SU-DHL-6 (cell line): Measurements from ENCODE around the gene GPX2.

ENCODE experiments used
- H2AFZ ChIP-seq: fragments of 200-600 bp; sonication (generic); 2 replicates; pipeline ENCODE4 v1.6.1; 2014; ENCODE audit warnings: low read depth, mild to moderate bottlenecking, moderate library complexity, mixed read lengths, antibody characterized with exemption, low read length; ENCODE audit not compliant: severe bottlenecking
- H3F3A ChIP-seq: fragments of 200-600 bp; shearing (Covaris generic); 2 replicates; pipeline ENCODE4 v1.6.0; 2016; ENCODE audit warnings: antibody characterized with exemption, mild to moderate bottlenecking; ENCODE audit not compliant: insufficient read depth
- H3K27ac ChIP-seq: fragments of 200-600 bp; sonication (generic); 2 replicates; pipeline ENCODE4 v1.5.1; 2016; ENCODE audit warnings: low read depth, mild to moderate bottlenecking, low read length, moderate library complexity, mixed read lengths
- H3K27me3 ChIP-seq: fragments of 200-600 bp; sonication (generic), shearing (Covaris generic); 2 replicates; pipeline ENCODE4 v1.6.0; 2014; ENCODE audit warnings: mild to moderate bottlenecking, low read length
- H3K36me3 ChIP-seq: fragments of 200-600 bp; sonication (generic); 2 replicates; pipeline ENCODE4 v1.6.1; 2014; ENCODE audit warnings: mild to moderate bottlenecking, low read length, mixed read lengths
- H3K4me2 ChIP-seq: fragments of 300-600, 200-600 bp; shearing (Covaris generic), sonication (generic); 2 replicates; pipeline ENCODE4 v1.6.0; 2014; ENCODE audit warnings: low read length, low read depth, mild to moderate bottlenecking; ENCODE audit not compliant: poor library complexity, severe bottlenecking
- H3K4me3 ChIP-seq: fragments of 200-600 bp; sonication (generic); 2 replicates; pipeline ENCODE4 v1.5.1; 2014; ENCODE audit warnings: antibody characterized with exemption, low read length, mild to moderate bottlenecking, mixed read lengths; ENCODE audit not compliant: insufficient read depth, poor library complexity, severe bottlenecking
- H3K79me2 ChIP-seq: fragments of 200-600 bp; sonication (generic); 2 replicates; pipeline ENCODE4 v1.6.1; 2014; ENCODE audit warnings: mild to moderate bottlenecking, low read length, moderate library complexity; ENCODE audit not compliant: insufficient read depth
- H3K9ac ChIP-seq: fragments of 200-600 bp; sonication (generic); 2 replicates; pipeline ENCODE4 v1.7.0; 2014; ENCODE audit warnings: mild to moderate bottlenecking, low read length
- H3K9me2 ChIP-seq: fragments of 200-600 bp; sonication (generic); replicated peaks from 2 replicates; pipeline ENCODE4 v1.6.1; 2014; ENCODE audit warnings: low read length; ENCODE audit not compliant: insufficient read depth
- H3K9me3 ChIP-seq: fragments of 200-600 bp; sonication (generic); 2 replicates; pipeline ENCODE4 v1.6.1; 2014; ENCODE audit warnings: low read length, mixed read lengths; ENCODE audit not compliant: insufficient read depth
- H4K20me1 ChIP-seq: fragments of 200-600 bp; sonication (generic); 2 replicates; pipeline ENCODE4 v1.6.1; 2014; ENCODE audit warnings: low read depth, mild to moderate bottlenecking, antibody characterized with exemption, low read length, moderate library complexity, mixed read lengths
- CTCF ChIP-seq: fragments of 200-600 bp; sonication (generic); IDR thresholded peaks from one replicate; pipeline ENCODE4 v1.5.1; 2017; ENCODE audit warnings: antibody characterized with exemption, mild to moderate bottlenecking, low read length, moderate library complexity; ENCODE audit not compliant: insufficient read depth, poor library complexity, severe bottlenecking
- EZH2phosphoT487 ChIP-seq: fragments of 200-600 bp; sonication (generic), shearing (Covaris generic); conservative IDR thresholded peaks from 2 replicates; pipeline ENCODE4 v1.6.1; 2018; ENCODE audit warnings: mild to moderate bottlenecking, antibody characterized with exemption, low read length, moderate library complexity, mixed read lengths

Gene GPX2

DNA sequence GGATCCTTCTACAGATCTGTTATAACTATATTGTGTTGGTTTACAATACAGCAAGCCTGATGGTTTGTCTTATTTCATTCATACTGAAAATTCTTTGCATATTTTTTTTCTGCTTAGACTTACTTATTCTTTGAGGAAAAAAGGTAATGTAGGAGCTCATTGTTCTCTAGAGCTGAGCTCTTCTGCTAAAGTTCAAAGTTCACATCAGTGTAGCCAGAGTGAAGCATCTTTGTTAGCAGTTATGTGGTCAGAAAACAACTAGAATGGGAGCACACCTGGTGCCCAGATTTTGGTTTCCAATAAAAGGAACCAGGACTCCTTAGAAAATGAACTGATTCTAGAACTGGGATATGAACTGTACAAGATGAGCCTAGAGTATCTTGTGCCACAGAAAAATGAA is 10.3 kb downstream of the GPX2 start:
- H3K79me2 ChIP-seq: peaks cover 17% of the 10 kb centered on the region; the same call in 1 of the 2 replicates
- peaks cover 26% of the 10 kb centered on the region; the same call in 1 of the 2 replicates for H3K36me3 ChIP-seq
- H3K9me2 ChIP-seq: no peaks in the 10 kb centered on the region
- no peaks in the 10 kb centered on the region for H3K9me3 ChIP-seq
- no peak overlapping the region for H3K27ac ChIP-seq
- H3F3A ChIP-seq: no peaks in the 10 kb centered on the region
- no peak overlapping the region for H3K4me2 ChIP-seq
- no peak for TF ChIP-seq CTCF
- TF ChIP-seq EZH2phosphoT487: no peak
- no peak overlapping the region for H3K4me3 ChIP-seq
- H3K27me3 ChIP-seq: no peaks in the 10 kb centered on the region
- no peak overlapping the region for H3K9ac ChIP-seq
- H4K20me1 ChIP-seq: no peaks in the 10 kb centered on the region
- no peak overlapping the region for H2AFZ ChIP-seq

DNA sequence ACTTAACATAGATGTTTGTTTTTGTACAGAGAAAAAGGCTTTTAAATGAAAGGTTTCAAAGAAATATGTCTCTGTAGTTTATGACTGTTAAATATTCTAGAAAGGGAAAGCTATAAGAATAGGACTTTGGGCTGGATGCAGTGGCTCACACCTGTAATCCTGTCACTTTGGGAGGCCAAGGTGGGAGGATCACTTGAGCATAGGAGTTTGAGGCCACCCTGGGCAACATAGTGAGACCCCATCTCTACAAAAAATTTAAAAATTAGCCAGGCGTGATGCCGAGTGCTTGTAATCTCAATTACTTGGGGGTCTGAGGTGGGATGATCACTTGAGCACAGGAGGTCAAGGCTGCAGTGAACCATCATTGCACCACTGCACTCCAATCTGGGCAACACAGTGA is 11.4 kb downstream of the GPX2 start:
- Histone ChIP-seq H3K9ac (no peak overlapping the region), H3K36me3 (peaks cover 33% of the 10 kb centered on the region; the same call in 1 of the 2 replicates), H3K79me2 (peaks cover 17% of the 10 kb centered on the region; the same call in 1 of the 2 replicates), H3F3A (no peaks in the 10 kb centered on the region), H3K27ac (no peak overlapping the region), H4K20me1 (no peaks in the 10 kb centered on the region), H3K27me3 (no peaks in the 10 kb centered on the region), H3K4me2 (no peak overlapping the region), H3K9me3 (no peaks in the 10 kb centered on the region), H3K4me3 (no peak overlapping the region), H2AFZ (no peak overlapping the region), H3K9me2 (no peaks in the 10 kb centered on the region)
- no peak for TF ChIP-seq EZH2phosphoT487
- TF ChIP-seq CTCF: no peak

DNA sequence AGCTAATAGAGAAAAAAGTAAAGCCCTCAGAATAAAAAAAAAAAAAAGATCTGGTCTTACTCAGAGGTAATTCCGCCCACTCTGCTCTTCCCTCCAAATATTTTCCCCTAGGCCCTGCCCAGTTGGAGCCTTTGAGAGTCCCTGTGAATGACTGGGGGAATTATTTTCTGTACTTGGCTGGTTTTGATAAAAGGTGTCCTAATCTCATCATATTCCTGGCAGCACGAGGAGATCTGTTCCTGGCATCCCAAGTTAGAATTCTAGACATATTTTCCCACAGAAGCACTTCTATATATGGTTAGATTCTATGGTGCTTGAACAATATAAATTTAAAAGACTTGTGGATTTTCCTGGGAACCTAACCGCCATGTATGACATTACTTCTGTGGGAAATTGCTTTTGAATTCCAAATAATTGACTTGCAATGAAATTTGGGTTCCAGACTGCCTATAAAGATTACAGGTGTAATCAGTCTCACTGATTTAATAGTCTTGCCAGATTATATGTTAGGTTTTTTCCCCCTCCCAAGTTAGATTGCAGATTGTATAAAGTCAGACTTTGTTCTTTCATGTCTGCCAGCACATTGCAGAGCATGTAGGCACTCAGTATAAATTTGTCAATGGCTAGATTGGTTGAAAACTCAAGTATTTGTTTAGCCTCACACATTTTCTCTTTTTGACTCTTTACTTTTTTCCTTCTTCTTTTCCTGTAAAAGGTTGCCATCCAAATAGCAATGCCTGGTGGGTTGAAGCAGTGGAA is 12.3 kb downstream of the GPX2 start:
- no peaks in the 10 kb centered on the region for H4K20me1 ChIP-seq
- H3F3A ChIP-seq: no peaks in the 10 kb centered on the region
- no peak overlapping the region for H3K9ac ChIP-seq
- no peak overlapping the region for H3K27ac ChIP-seq
- no peak overlapping the region for H3K4me2 ChIP-seq
- no peak overlapping the region for H2AFZ ChIP-seq
- no peaks in the 10 kb centered on the region for H3K27me3 ChIP-seq
- no peaks in the 10 kb centered on the region for H3K9me3 ChIP-seq
- TF ChIP-seq EZH2phosphoT487 (no peak), CTCF (no peak)
- no peak overlapping the region for H3K4me3 ChIP-seq
- peaks cover 40% of the 10 kb centered on the region; the same call in 1 of the 2 replicates for H3K36me3 ChIP-seq
- no peaks in the 10 kb centered on the region for H3K9me2 ChIP-seq
- H3K79me2 ChIP-seq: peaks cover 17% of the 10 kb centered on the region; the same call in 1 of the 2 replicates
